Loucy (cell line): ENCODE data around the gene PPP1R12B.
"Not testable (repeated sequence)": the region's sequence is repeated elsewhere in the genome, so short reads cannot be mapped to it uniquely, and the experiment has no call there.

Experiments
- CTCF ChIP-seq: fragments of 200-600 bp; sonication (generic); conservative IDR thresholded peaks from 2 replicates; pipeline ENCODE4 v1.5.1; 2014; ENCODE audit warnings: mild to moderate bottlenecking, antibody characterized with exemption, low read length
- EZH2phosphoT487 ChIP-seq: fragments of 200-600 bp; IDR thresholded peaks from 2 replicates; pipeline ENCODE4 v1.6.1; 2018; ENCODE audit warnings: antibody characterized with exemption, mild to moderate bottlenecking, moderate library complexity, borderline replicate concordance

GRCh38 chr1:202422709-202423108 lies 74.2 kb downstream of the PPP1R12B start:
- TF ChIP-seq CTCF, EZH2phosphoT487: not testable (repeated sequence)
